ENCODE data around the gene PAK1. TPM values are rescaled to one million over a fixed set of nuclear protein-coding genes. Genes with fewer than 3 reads are reported as not detected.
"Not testable (repeated sequence)": the region's sequence is repeated elsewhere in the genome, so short reads cannot be mapped to it uniquely, and the experiment has no call there.

The PAK1 gene
- total RNA-seq, 1 experiment from 2014 or later: 126 TPM

GRCh38 chr11:77322506-77322905 lies 151.4 kb downstream of the PAK1 start:
- Histone ChIP-seq H3K4me3 (ENCODE audit: insufficient read depth, low read depth, low read length) (no peak overlapping the region), H3K36me3 (replicated peaks; ENCODE audit: control insufficient read depth, insufficient read depth, low read length) (peaks cover 10% of the 10 kb centered on the region), H3K27me3 (ENCODE audit: control insufficient read depth, insufficient read depth, low read length) (no peaks in the 10 kb centered on the region)
- DNase-seq: no peak

- H3K36me3 ChIP-seq (replicated peaks; ENCODE audit: control insufficient read depth, insufficient read depth, low read length): peaks cover 10% of the 10 kb centered on the region
- no peak overlapping the region for H3K4me3 ChIP-seq (ENCODE audit: insufficient read depth, low read depth, low read length)
- no peak for DNase-seq
- H3K27me3 ChIP-seq (ENCODE audit: control insufficient read depth, insufficient read depth, low read length): no peaks in the 10 kb centered on the region
Measured at GRCh38 chr11:77320351-77320750, 153.5 kb downstream of the PAK1 start.

- Histone ChIP-seq H3K4me3 (ENCODE audit: insufficient read depth, low read depth, low read length) (no peak overlapping the region), H3K27me3 (ENCODE audit: control insufficient read depth, insufficient read depth, low read length) (no peaks in the 10 kb centered on the region), H3K36me3 (replicated peaks; ENCODE audit: control insufficient read depth, insufficient read depth, low read length) (peaks cover 6% of the 10 kb centered on the region)
- DNase-seq: no peak
Measured at GRCh38 chr11:77318600-77318999, 155.3 kb downstream of the PAK1 start.

GRCh38 chr11:77316733-77317342 lies 157.1 kb downstream of the PAK1 start:
- DNase-seq: no peak
- Histone ChIP-seq H3K36me3 (replicated peaks; ENCODE audit: control insufficient read depth, insufficient read depth, low read length) (no peaks in the 10 kb centered on the region), H3K4me3 (ENCODE audit: insufficient read depth, low read depth, low read length) (no peak overlapping the region), H3K27me3 (ENCODE audit: control insufficient read depth, insufficient read depth, low read length) (no peaks in the 10 kb centered on the region)

- Histone ChIP-seq H3K4me3 (ENCODE audit: insufficient read depth, low read depth, low read length) (no peak overlapping the region), H3K36me3 (replicated peaks; ENCODE audit: control insufficient read depth, insufficient read depth, low read length) (no peaks in the 10 kb centered on the region), H3K27me3 (ENCODE audit: control insufficient read depth, insufficient read depth, low read length) (no peaks in the 10 kb centered on the region)
- no peak for DNase-seq
Measured at GRCh38 chr11:77312107-77312506, 161.8 kb downstream of the PAK1 start.

GRCh38 chr11:77311701-77312100 lies 162.2 kb downstream of the PAK1 start:
- no peaks in the 10 kb centered on the region for H3K36me3 ChIP-seq (replicated peaks; ENCODE audit: control insufficient read depth, insufficient read depth, low read length)
- no peak for DNase-seq
- no peaks in the 10 kb centered on the region for H3K27me3 ChIP-seq (ENCODE audit: control insufficient read depth, insufficient read depth, low read length)
- H3K4me3 ChIP-seq (ENCODE audit: insufficient read depth, low read depth, low read length): no peak overlapping the region

GRCh38 chr11:77310721-77311120 lies 163.2 kb downstream of the PAK1 start:
- Histone ChIP-seq H3K27me3 (ENCODE audit: control insufficient read depth, insufficient read depth, low read length) (no peaks in the 10 kb centered on the region), H3K36me3 (replicated peaks; ENCODE audit: control insufficient read depth, insufficient read depth, low read length) (no peaks in the 10 kb centered on the region), H3K4me3 (ENCODE audit: insufficient read depth, low read depth, low read length) (no peak overlapping the region)
- DNase-seq: no peak

GRCh38 chr11:77309401-77310085 lies 164.4 kb downstream of the PAK1 start:
- Histone ChIP-seq H3K27me3 (ENCODE audit: control insufficient read depth, insufficient read depth, low read length) (no peaks in the 10 kb centered on the region), H3K36me3 (replicated peaks; ENCODE audit: control insufficient read depth, insufficient read depth, low read length) (no peaks in the 10 kb centered on the region), H3K4me3 (ENCODE audit: insufficient read depth, low read depth, low read length) (no peak overlapping the region)
- no peak for DNase-seq

GRCh38 chr11:77308838-77309237 lies 165.1 kb downstream of the PAK1 start:
- no peak overlapping the region for H3K4me3 ChIP-seq (ENCODE audit: insufficient read depth, low read depth, low read length)
- DNase-seq: no peak
- H3K27me3 ChIP-seq (ENCODE audit: control insufficient read depth, insufficient read depth, low read length): no peaks in the 10 kb centered on the region
- H3K36me3 ChIP-seq (replicated peaks; ENCODE audit: control insufficient read depth, insufficient read depth, low read length): no peaks in the 10 kb centered on the region

- H3K36me3 ChIP-seq (replicated peaks; ENCODE audit: control insufficient read depth, insufficient read depth, low read length): no peaks in the 10 kb centered on the region
- peak; percentile 37 for DNase-seq
- no peaks in the 10 kb centered on the region for H3K27me3 ChIP-seq (ENCODE audit: control insufficient read depth, insufficient read depth, low read length)
- H3K4me3 ChIP-seq (ENCODE audit: insufficient read depth, low read depth, low read length): no peak overlapping the region
Measured at GRCh38 chr11:77303328-77303727, 170.6 kb downstream of the PAK1 start.

GRCh38 chr11:77302752-77303151 lies 171.1 kb downstream of the PAK1 start:
- no peaks in the 10 kb centered on the region for H3K27me3 ChIP-seq (ENCODE audit: control insufficient read depth, insufficient read depth, low read length)
- DNase-seq: no peak
- H3K4me3 ChIP-seq (ENCODE audit: insufficient read depth, low read depth, low read length): no peak overlapping the region
- H3K36me3 ChIP-seq (replicated peaks; ENCODE audit: control insufficient read depth, insufficient read depth, low read length): no peaks in the 10 kb centered on the region

- Histone ChIP-seq H3K27me3 (ENCODE audit: control insufficient read depth, insufficient read depth, low read length) (no peaks in the 10 kb centered on the region), H3K4me3 (ENCODE audit: insufficient read depth, low read depth, low read length) (no peak within 1 kb of the TSS), H3K36me3 (replicated peaks; ENCODE audit: control insufficient read depth, insufficient read depth, low read length) (no peaks in the 10 kb centered on the region)
- DNase-seq: peak; percentile 67
Measured at GRCh38 chr11:77301510-77301909, 172.4 kb downstream of the PAK1 start, which contains the start of gene GDPD4. TSS of gene GDPD4 (minus strand) at chr11:77301686. CDS start at chr11:77285137, 16,549 bp downstream.

GRCh38 chr11:77300695-77301094 lies 173.2 kb downstream of the PAK1 start:
- H3K27me3 ChIP-seq (ENCODE audit: control insufficient read depth, insufficient read depth, low read length): no peaks in the 10 kb centered on the region
- no peak overlapping the region for H3K4me3 ChIP-seq (ENCODE audit: insufficient read depth, low read depth, low read length)
- H3K36me3 ChIP-seq (replicated peaks; ENCODE audit: control insufficient read depth, insufficient read depth, low read length): no peaks in the 10 kb centered on the region
- no peak for DNase-seq

- H3K36me3 ChIP-seq (replicated peaks; ENCODE audit: control insufficient read depth, insufficient read depth, low read length); H3K4me3 ChIP-seq (ENCODE audit: insufficient read depth, low read depth, low read length); DNase-seq; H3K27me3 ChIP-seq (ENCODE audit: control insufficient read depth, insufficient read depth, low read length): not testable (repeated sequence)
Measured at GRCh38 chr11:77300028-77300427, 173.9 kb downstream of the PAK1 start.

- Histone ChIP-seq H3K27me3 (ENCODE audit: control insufficient read depth, insufficient read depth, low read length) (no peaks in the 10 kb centered on the region), H3K36me3 (replicated peaks; ENCODE audit: control insufficient read depth, insufficient read depth, low read length) (no peaks in the 10 kb centered on the region), H3K4me3 (ENCODE audit: insufficient read depth, low read depth, low read length) (no peak overlapping the region)
- DNase-seq: no peak
Measured at GRCh38 chr11:77299528-77299993, 174.3 kb downstream of the PAK1 start.
